Right kidney (tissue), 9 donors: Measurements from ENCODE around the gene TAF5.
"Not testable (repeated sequence)": the region's sequence is repeated elsewhere in the genome, so short reads cannot be mapped to it uniquely, and the experiment has no call there.

ENCODE experiments used
- DNase-seq: peaks from one replicate; pipeline ENCODE4 v3.0.0-alpha.2; 2016
- long read RNA-seq, 8 donors: transcript quantifications; one replicate each; lab custom pipeline, GENCODE V29; 2026

Gene TAF5
- long read RNA-seq, donor 1 = 0 reads
- long read RNA-seq, donor 2, partial matches to known transcripts = 0 of 1 reads
- long read RNA-seq, donor 2, other reads (novel, unspliced or antisense) = 0 of 1 reads
- long read RNA-seq, donor 3, partial matches to known transcripts = 104 of 357 reads
- long read RNA-seq, donor 3, other reads (novel, unspliced or antisense) = 253 of 357 reads
- long read RNA-seq, donor 4, partial matches to known transcripts = 0 of 1 reads
- long read RNA-seq, donor 4, other reads (novel, unspliced or antisense) = 0 of 1 reads
- long read RNA-seq, donor 5, partial matches to known transcripts = 23 of 24 reads
- long read RNA-seq, donor 5, other reads (novel, unspliced or antisense) = 0 of 24 reads
- long read RNA-seq, donor 6, partial matches to known transcripts = 0 of 1 reads
- long read RNA-seq, donor 6, other reads (novel, unspliced or antisense) = 0 of 1 reads
- long read RNA-seq, donor 7, partial matches to known transcripts = 1,115 of 1,153 reads
- long read RNA-seq, donor 7, other reads (novel, unspliced or antisense) = 38 of 1,153 reads
- long read RNA-seq, donor 8, partial matches to known transcripts = 15 of 16 reads
- long read RNA-seq, donor 8, other reads (novel, unspliced or antisense) = 0 of 16 reads

GRCh38 chr10:103367782-103368518 is at the start of gene TAF5:
Gene TAF5, plus strand, starts transcription at chr10:103367976. Its CDS starts 14 bp downstream, at chr10:103367990.
- peak; percentile 97 for DNase-seq

- no peak for DNase-seq
Measured at GRCh38 chr10:103327906-103328305, 39.9 kb upstream of the TAF5 start.

GRCh38 chr10:103333934-103334520 is 33.7 kb upstream of the TAF5 start:
- no peak for DNase-seq

GRCh38 chr10:103334567-103334966 is 33.2 kb upstream of the TAF5 start:
- DNase-seq = no peak

GRCh38 chr10:103336370-103336769 is 31.4 kb upstream of the TAF5 start:
- DNase-seq = no peak

GRCh38 chr10:103350175-103350516 is 17.6 kb upstream of the TAF5 start:
- no peak for DNase-seq

- peak; percentile 99 for DNase-seq
Measured at GRCh38 chr10:103350517-103351260, 17.1 kb upstream of the TAF5 start, which contains the start of gene PCGF6. Gene PCGF6, minus strand, starts transcription at chr10:103351140. Its CDS starts 74 bp downstream, at chr10:103351066.

- DNase-seq = no peak
Measured at GRCh38 chr10:103353281-103353680, 14.5 kb upstream of the TAF5 start.

GRCh38 chr10:103354567-103354966 is 13.2 kb upstream of the TAF5 start:
- not testable (repeated sequence) for DNase-seq

GRCh38 chr10:103355906-103356599 is 11.7 kb upstream of the TAF5 start:
- no peak for DNase-seq

- DNase-seq = not testable (repeated sequence)
Measured at GRCh38 chr10:103359493-103359892, 8.3 kb upstream of the TAF5 start.

GRCh38 chr10:103360791-103361190 is 7.0 kb upstream of the TAF5 start:
- not testable (repeated sequence) for DNase-seq

GRCh38 chr10:103367379-103367781 is 396 bp upstream of the TAF5 start:
- DNase-seq = no peak

- no peak for DNase-seq
Measured at GRCh38 chr10:103373544-103373943, 5.8 kb downstream of the TAF5 start.

GRCh38 chr10:103374263-103374662 is 6.5 kb downstream of the TAF5 start:
- no peak for DNase-seq

- DNase-seq = no peak
Measured at GRCh38 chr10:103382769-103383168, 15.0 kb downstream of the TAF5 start.

GRCh38 chr10:103394180-103394579 is 26.4 kb downstream of the TAF5 start:
- no peak for DNase-seq

- DNase-seq = no peak
Measured at GRCh38 chr10:103395754-103396066, 27.9 kb downstream of the TAF5 start.

- peak; percentile 85 for DNase-seq
Measured at GRCh38 chr10:103396067-103396788, 28.5 kb downstream of the TAF5 start, which contains the start of the genes ATP5MK and PDCD11. Gene ATP5MK, minus strand, starts transcription at chr10:103396475. Its CDS starts 4,018 bp downstream, at chr10:103392457. Gene PDCD11, plus strand, starts transcription at chr10:103396626. Its CDS starts 1,801 bp downstream, at chr10:103398427.

GRCh38 chr10:103396789-103397087 is 29.0 kb downstream of the TAF5 start:
- DNase-seq = no peak
